Measurements from ENCODE around the gene EMC6. TPM values are rescaled to one million over a fixed set of nuclear protein-coding genes. Genes with fewer than 3 reads are reported as not detected.

The EMC6 gene
- 10 to 100 TPM; 27.8 to 29.4 TPM for total RNA-seq
- 100 to 1,000 TPM in 1 of 2 donors, 10 to 100 TPM in 1; 75.7 to 104 TPM for polyA plus RNA-seq

DNA sequence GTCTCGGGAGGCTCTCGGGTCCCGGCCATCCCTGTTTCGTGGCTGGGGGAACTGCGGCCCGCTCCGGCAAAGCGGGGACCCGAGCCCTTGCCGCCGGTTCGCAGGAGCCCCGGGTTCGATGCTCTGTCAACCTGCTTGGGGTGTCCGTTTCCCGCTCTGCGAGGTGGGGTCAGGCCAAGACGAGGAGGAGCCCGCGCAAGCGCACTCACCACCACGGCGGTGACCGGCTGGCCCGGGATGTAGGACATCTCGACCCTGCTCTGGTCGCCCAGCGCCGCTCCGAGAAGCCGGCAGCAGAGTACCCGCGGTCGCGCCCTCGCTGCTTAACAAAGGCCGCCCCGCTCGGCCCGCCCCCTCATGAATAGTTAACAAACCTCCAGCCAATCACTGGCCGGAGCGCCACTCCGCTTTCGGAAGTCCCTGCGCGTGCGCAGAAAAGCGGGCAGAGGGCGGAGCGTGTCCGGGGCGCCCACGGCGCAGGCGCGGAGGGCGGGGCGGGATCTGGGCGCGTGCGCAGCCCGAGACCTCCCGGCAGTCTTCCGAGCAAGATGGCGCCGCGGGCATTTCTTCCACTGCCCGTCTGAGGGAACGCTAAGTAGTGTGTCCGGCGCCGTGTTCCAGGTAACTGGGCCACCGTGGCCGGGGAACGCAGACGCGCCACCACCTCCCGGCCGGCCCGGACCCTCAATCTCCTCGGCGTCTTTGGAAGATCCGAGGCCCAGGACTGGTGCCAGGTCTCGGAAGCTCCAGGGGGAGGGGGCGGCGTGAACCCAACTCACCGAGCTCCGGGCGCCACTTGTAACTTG is at the start of gene EMC6, which contains the start of gene TAX1BP3:
TSS of gene EMC6 (plus strand) at position 534 of the 806 bp plus-strand sequence. CDS start 335 bp downstream, outside the sequence.
TSS of gene TAX1BP3 (minus strand) at position 300 of the 806 bp plus-strand sequence. CDS start at position 248, 52 bp downstream.
- Mint-ChIP-seq H3K9me3 (no peaks in the 10 kb centered on the region), H3K27me3 (no peaks in the 10 kb centered on the region), H3K4me1 (peaks cover 18 to 30% (median 19%) of the 10 kb centered on the region in 4 donors), H3K27ac (peak within 1 kb of the TSS; percentile 84 to 95 (median 90)), H3K4me3 (peak within 1 kb of the TSS; percentile 88 to 96 (median 92)), H3K36me3 (peaks cover 0 to 9% of the 10 kb centered on the region in 2 donors)
- POLR2A ChIA-PET (ENCODE audit: partially characterized antibody) = interaction anchor here (0.7 to 1.3 kb wide), 5 partner anchors 9 to 257 kb away, joined by 3 to 4 read pairs (median 3); partner anchors contain the start of genes CTNS, P2RX5 and SHPK
- H3K27me3 ChIP-seq (ENCODE audit: insufficient read depth, low read length) = no peaks in the 10 kb centered on the region
- CTCF ChIA-PET (ENCODE audit: partially characterized antibody) = no interaction called here
- intact Hi-C loops (cut with micrococcal nuclease) = loop anchor here (1.0 to 5.0 kb wide), 4 partner anchors 32 to 621 kb away; partner anchors contain the start of genes CTNS, NCBP3 and SHPK
- peaks cover 23% of the 10 kb centered on the region for H3K4me1 ChIP-seq (ENCODE audit: insufficient read depth, low read length)
- no peaks in the 10 kb centered on the region for H3K9me3 ChIP-seq (ENCODE audit: control insufficient read depth in 1 of 2, low read length in 2 of 2)
- peak; percentile 97 to 100 (median 99) for DNase-seq
- peak within 1 kb of the TSS; percentile 76 to 83 for H3K4me3 ChIP-seq (ENCODE audit: low read length in 2 of 2)
- H3K27ac ChIP-seq (ENCODE audit: low read depth, low read length) = peak within 1 kb of the TSS; percentile 80
- H3K36me3 ChIP-seq (ENCODE audit: insufficient read depth, low read length) = no peaks in the 10 kb centered on the region

DNA sequence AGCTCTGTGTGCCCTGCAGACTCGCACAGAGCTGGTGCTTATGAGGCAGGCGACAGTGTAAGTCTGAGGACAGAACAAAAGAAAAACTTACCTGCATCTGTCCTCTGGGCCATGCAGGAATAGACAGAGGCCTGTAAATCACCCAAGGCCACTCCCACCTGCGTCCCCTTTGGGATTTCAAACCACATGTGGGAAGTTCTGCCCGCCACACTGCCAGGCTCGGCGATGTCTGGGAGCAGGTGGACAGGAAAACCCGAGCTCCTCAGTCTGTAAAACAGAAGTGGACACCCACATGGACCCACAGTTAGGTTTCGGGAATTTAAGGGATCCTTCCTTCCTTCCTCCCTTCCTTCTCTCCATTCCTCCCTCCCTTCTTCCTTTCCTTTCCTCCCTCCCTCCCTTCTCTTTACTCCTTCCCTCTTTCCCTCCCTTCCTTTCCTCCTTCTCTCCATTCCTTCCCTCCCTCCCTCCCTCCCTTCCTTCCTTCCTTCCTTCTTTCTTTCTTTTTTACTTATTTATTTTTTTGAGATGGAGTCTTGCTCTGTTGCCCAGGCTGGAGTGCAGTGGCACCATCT is 47.4 kb upstream of the EMC6 start:
- POLR2A ChIA-PET (ENCODE audit: partially characterized antibody) = interaction anchor here (0.7 kb wide), 1 partner anchor 607 kb away, joined by 5 read pairs; no protein-coding TSS in a partner anchor
- Mint-ChIP-seq H3K9me3 (peaks cover 0 to 6% (median 0%) of the 10 kb centered on the region in 8 donors), H3K27ac (no peak overlapping the region), H3K36me3 (peaks cover 49 to 52% of the 10 kb centered on the region in 2 donors), H3K27me3 (no peaks in the 10 kb centered on the region), H3K4me1 (no peaks in the 10 kb centered on the region), H3K4me3 (no peak overlapping the region)
- Histone ChIP-seq H3K36me3 (ENCODE audit: insufficient read depth, low read length) (peaks cover 17% of the 10 kb centered on the region), H3K4me1 (ENCODE audit: insufficient read depth, low read length) (no peaks in the 10 kb centered on the region), H3K9me3 (ENCODE audit: control insufficient read depth in 1 of 2, low read length in 2 of 2) (no peaks in the 10 kb centered on the region), H3K27ac (ENCODE audit: low read depth, low read length) (no peak overlapping the region), H3K27me3 (ENCODE audit: insufficient read depth, low read length) (no peaks in the 10 kb centered on the region), H3K4me3 (ENCODE audit: low read length in 2 of 2) (no peak overlapping the region)
- DNase-seq = no peak
- CTCF ChIA-PET (ENCODE audit: partially characterized antibody) = no interaction called here
- intact Hi-C loops (cut with micrococcal nuclease) = no loop called here

DNA sequence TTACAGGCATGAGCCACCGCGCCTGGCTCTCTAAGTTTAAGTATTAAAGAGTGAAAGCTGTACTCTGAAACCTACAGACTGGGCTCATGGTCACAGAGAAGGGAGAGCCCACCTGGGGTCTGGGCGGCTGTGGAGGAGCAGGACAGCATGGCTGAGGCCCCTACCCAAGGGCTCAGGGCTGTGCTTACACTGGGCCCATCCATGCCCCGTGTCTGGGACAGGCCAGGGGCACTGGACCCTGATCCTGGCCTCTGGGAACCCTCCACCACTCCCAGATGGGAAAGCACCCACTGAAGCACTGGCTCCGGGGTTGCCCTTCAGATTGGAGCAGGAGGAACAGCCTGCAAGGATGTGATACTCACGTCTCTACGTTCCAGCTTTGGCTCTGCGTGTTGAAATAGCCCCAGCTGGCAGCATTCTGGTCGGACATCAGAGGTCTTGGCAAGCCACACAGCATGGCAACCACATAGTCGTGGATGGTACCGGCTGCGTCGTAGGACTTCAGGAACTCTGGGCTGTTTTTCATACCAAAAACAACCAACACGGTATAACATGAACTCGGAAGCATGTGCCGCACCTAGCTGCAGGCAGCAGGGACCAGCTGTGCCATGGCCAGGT is 45.5 kb upstream of the EMC6 start:
- POLR2A ChIA-PET (ENCODE audit: partially characterized antibody) = no interaction called here
- H3K27me3 ChIP-seq (ENCODE audit: insufficient read depth, low read length) = no peaks in the 10 kb centered on the region
- H3K4me3 ChIP-seq (ENCODE audit: low read length in 2 of 2) = no peak overlapping the region
- intact Hi-C loops (cut with micrococcal nuclease) = no loop called here
- no peak overlapping the region for H3K27ac ChIP-seq (ENCODE audit: low read depth, low read length)
- H3K4me1 ChIP-seq (ENCODE audit: insufficient read depth, low read length) = no peaks in the 10 kb centered on the region
- Mint-ChIP-seq H3K9me3 (peaks cover 0 to 2% (median 0%) of the 10 kb centered on the region in 8 donors), H3K27me3 (no peaks in the 10 kb centered on the region), H3K4me1 (peaks cover 0 to 3% (median under 1%) of the 10 kb centered on the region in 4 donors), H3K36me3 (peaks cover 46 to 49% of the 10 kb centered on the region in 2 donors), H3K4me3 (no peak overlapping the region), H3K27ac (no peak overlapping the region)
- H3K36me3 ChIP-seq (ENCODE audit: insufficient read depth, low read length) = peaks cover 17% of the 10 kb centered on the region
- no peaks in the 10 kb centered on the region for H3K9me3 ChIP-seq (ENCODE audit: control insufficient read depth in 1 of 2, low read length in 2 of 2)
- CTCF ChIA-PET (ENCODE audit: partially characterized antibody) = no interaction called here
- no peak for DNase-seq

DNA sequence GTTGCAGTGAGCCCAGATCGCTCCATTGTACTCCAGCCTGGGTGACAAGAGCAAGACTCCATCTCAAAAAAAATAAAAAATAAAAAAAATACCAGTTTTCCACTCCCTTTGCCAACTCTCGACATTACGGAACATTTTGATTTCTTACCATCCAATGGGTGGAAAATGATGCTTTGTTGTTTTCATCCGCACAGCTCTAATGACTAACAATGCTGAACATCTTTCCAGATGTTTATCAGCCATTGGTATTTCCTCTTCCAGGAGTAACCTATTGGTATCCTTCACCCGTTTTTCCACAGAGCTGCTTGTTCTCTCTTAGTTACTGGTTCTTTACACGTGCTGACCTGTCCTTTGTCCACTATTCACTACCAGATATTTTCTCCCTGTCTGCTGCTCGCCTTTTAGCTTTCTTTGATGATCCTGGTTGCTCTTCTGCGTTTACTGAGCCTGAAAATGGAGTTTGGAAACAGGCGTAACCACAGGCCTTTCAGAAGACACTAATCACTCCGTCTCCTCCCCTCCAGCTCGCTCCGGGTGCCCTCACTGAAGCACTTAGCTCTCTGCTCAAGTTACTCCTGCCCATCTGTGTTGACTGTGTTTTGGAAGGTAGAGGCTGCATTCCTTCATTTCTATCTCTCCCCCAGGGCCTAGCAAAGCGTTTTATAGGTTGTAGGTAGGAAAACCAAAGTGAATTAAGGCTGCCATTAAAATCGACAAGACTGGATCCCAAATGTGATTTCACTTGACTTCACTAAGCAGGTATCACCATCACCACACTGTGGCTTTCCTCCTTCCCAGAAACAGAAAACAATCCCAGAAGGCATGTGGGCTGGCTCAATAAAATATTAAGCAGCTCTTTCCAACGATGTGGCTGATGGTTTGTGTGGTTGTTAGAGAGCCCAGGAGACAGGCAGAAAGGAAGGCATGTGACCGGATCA is 41.5 kb upstream of the EMC6 start:
- H3K36me3 ChIP-seq (ENCODE audit: insufficient read depth, low read length) = peaks cover 13% of the 10 kb centered on the region
- Mint-ChIP-seq H3K4me1 (peaks cover 0 to 3% (median under 1%) of the 10 kb centered on the region in 4 donors), H3K27me3 (no peaks in the 10 kb centered on the region), H3K27ac (peak overlapping the region in 2 of 7 donors; percentile 25 to 54), H3K36me3 (peaks cover 38 to 40% of the 10 kb centered on the region in 2 donors), H3K9me3 (peaks cover 0 to 2% (median 0%) of the 10 kb centered on the region in 8 donors), H3K4me3 (no peak overlapping the region)
- H3K4me1 ChIP-seq (ENCODE audit: insufficient read depth, low read length) = no peaks in the 10 kb centered on the region
- intact Hi-C loops (cut with micrococcal nuclease) = no loop called here
- ChIA-PET CTCF (ENCODE audit: partially characterized antibody) (interaction anchor here (2.1 kb wide), 1 partner anchor 9 kb away, joined by 9 read pairs; the partner anchor contains the start of genes CTNS and SHPK), POLR2A (ENCODE audit: partially characterized antibody) (interaction anchor here (1.4 kb wide), 1 partner anchor 9 kb away, joined by 6 read pairs; the partner anchor contains the start of genes CTNS and SHPK)
- H3K27me3 ChIP-seq (ENCODE audit: insufficient read depth, low read length) = no peaks in the 10 kb centered on the region
- no peak for DNase-seq
- no peak overlapping the region for H3K4me3 ChIP-seq (ENCODE audit: low read length in 2 of 2)
- no peak overlapping the region for H3K27ac ChIP-seq (ENCODE audit: low read depth, low read length)
- H3K9me3 ChIP-seq (ENCODE audit: control insufficient read depth in 1 of 2, low read length in 2 of 2) = no peaks in the 10 kb centered on the region

- H3K9me3 Mint-ChIP-seq = peaks cover 0 to 2% (median 0%) of the 10 kb centered on the region in 8 donors
- intact Hi-C loops (cut with micrococcal nuclease) = no loop called here
- peaks cover 38 to 41% of the 10 kb centered on the region in 2 donors for H3K36me3 Mint-ChIP-seq
- no peak overlapping the region for H3K27ac Mint-ChIP-seq
- no peaks in the 10 kb centered on the region for H3K27me3 ChIP-seq (ENCODE audit: insufficient read depth, low read length)
- DNase-seq = no peak
- no peak overlapping the region for H3K4me3 Mint-ChIP-seq
- no peaks in the 10 kb centered on the region for H3K4me1 ChIP-seq (ENCODE audit: insufficient read depth, low read length)
- no peaks in the 10 kb centered on the region for H3K9me3 ChIP-seq (ENCODE audit: control insufficient read depth in 1 of 2, low read length in 2 of 2)
- H3K27me3 Mint-ChIP-seq = no peaks in the 10 kb centered on the region
- H3K4me1 Mint-ChIP-seq = peaks cover 0 to 7% (median 4%) of the 10 kb centered on the region in 4 donors
- no peak overlapping the region for H3K27ac ChIP-seq (ENCODE audit: low read depth, low read length)
- POLR2A ChIA-PET (ENCODE audit: partially characterized antibody) = interaction anchor here (1.4 kb wide), 1 partner anchor 8 kb away, joined by 6 read pairs; the partner anchor contains the start of genes CTNS and SHPK
- no peak overlapping the region for H3K4me3 ChIP-seq (ENCODE audit: low read length in 2 of 2)
- peaks cover 13% of the 10 kb centered on the region for H3K36me3 ChIP-seq (ENCODE audit: insufficient read depth, low read length)
- CTCF ChIA-PET (ENCODE audit: partially characterized antibody) = interaction anchor here (2.1 kb wide), 1 partner anchor 9 kb away, joined by 9 read pairs; the partner anchor contains the start of genes CTNS and SHPK
Observed at GRCh38 chr17:3627769-3628167, 40.8 kb upstream of the EMC6 start.

DNA sequence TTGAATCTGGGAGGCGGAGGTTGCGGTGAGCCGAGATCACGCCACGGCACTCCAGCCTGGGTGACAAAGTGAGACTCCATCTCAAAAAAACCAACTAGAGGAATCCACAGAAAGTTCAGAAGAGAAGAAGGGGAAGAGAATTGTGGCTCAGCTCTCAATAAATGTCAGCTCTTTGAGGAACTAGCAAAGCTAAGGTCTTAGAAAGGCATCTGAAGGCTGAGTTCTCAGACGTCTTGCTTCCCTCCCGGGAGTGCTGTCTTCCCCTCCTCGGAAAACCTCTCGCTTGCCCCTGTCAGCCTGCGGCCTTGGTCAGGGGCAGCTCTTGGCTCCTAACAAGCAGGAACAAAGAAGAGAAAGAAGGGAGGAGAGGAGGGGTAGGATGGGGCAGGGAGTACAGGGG is 37.8 kb upstream of the EMC6 start:
- Mint-ChIP-seq H3K4me1 (peaks cover 6 to 22% (median 13%) of the 10 kb centered on the region in 4 donors), H3K27ac (no peak overlapping the region), H3K9me3 (peaks cover 0 to 2% (median 0%) of the 10 kb centered on the region in 8 donors), H3K36me3 (peaks cover 27 to 29% of the 10 kb centered on the region in 2 donors), H3K27me3 (no peaks in the 10 kb centered on the region), H3K4me3 (no peak overlapping the region)
- Histone ChIP-seq H3K4me3 (ENCODE audit: low read length in 2 of 2) (no peak overlapping the region), H3K9me3 (ENCODE audit: control insufficient read depth in 1 of 2, low read length in 2 of 2) (no peaks in the 10 kb centered on the region), H3K27ac (ENCODE audit: low read depth, low read length) (no peak overlapping the region), H3K36me3 (ENCODE audit: insufficient read depth, low read length) (peaks cover 3% of the 10 kb centered on the region), H3K4me1 (ENCODE audit: insufficient read depth, low read length) (peaks cover 5% of the 10 kb centered on the region), H3K27me3 (ENCODE audit: insufficient read depth, low read length) (no peaks in the 10 kb centered on the region)
- POLR2A ChIA-PET (ENCODE audit: partially characterized antibody) = no interaction called here
- no peak for DNase-seq
- CTCF ChIA-PET (ENCODE audit: partially characterized antibody) = no interaction called here
- intact Hi-C loops (cut with micrococcal nuclease) = no loop called here
